HS-27A (cell line): ENCODE measurements around the gene EXT2.

Experiments used
- DNase-seq: peaks from one replicate; pipeline ENCODE4 v3.0.0-alpha.2; 2012; ENCODE audit warnings: low read depth, missing footprints

Gene EXT2

GRCh38 chr11:44095506-44096359, at the start of gene EXT2:
Gene EXT2, plus strand, starts transcription at chr11:44095678. Its CDS starts 12,035 bp downstream, at chr11:44107713.
- DNase-seq, result peak; percentile 53

GRCh38 chr11:44046182-44046581, 49.3 kb upstream of the EXT2 start:
- DNase-seq, result no peak

- no peak for DNase-seq
These were observed 48.2 kb upstream of the EXT2 start for GRCh38 chr11:44047298-44047697.

GRCh38 chr11:44047931-44048431, 47.5 kb upstream of the EXT2 start, which contains the start of gene ACCSL:
Gene ACCSL, plus strand, starts transcription at chr11:44047981. Its CDS starts 56 bp downstream, at chr11:44048037.
- DNase-seq, result no peak

- DNase-seq, result no peak
These were observed 45.6 kb upstream of the EXT2 start for GRCh38 chr11:44049832-44050231.

GRCh38 chr11:44051171-44051570, 44.3 kb upstream of the EXT2 start:
- no peak for DNase-seq

- DNase-seq, result no peak
These were observed 38.1 kb upstream of the EXT2 start for GRCh38 chr11:44057340-44057739.

GRCh38 chr11:44058275-44058674, 37.2 kb upstream of the EXT2 start:
- no peak for DNase-seq

- DNase-seq, result no peak
These were observed 30.3 kb upstream of the EXT2 start for GRCh38 chr11:44065161-44065661.

GRCh38 chr11:44065841-44066731, 29.4 kb upstream of the EXT2 start, which contains the start of gene ACCS:
Gene ACCS, plus strand, starts transcription at chr11:44066270. Its CDS starts 1,358 bp downstream, at chr11:44067628.
- DNase-seq, result peak; percentile 82

- DNase-seq, result peak; percentile 39
These were observed 28.7 kb upstream of the EXT2 start for GRCh38 chr11:44066732-44067141.

GRCh38 chr11:44067266-44067665, 28.2 kb upstream of the EXT2 start:
- no peak for DNase-seq

GRCh38 chr11:44068180-44068579, 27.3 kb upstream of the EXT2 start:
- DNase-seq, result no peak

- no peak for DNase-seq
These were observed 24.3 kb upstream of the EXT2 start for GRCh38 chr11:44071157-44071556.

- DNase-seq, result no peak
These were observed 22.5 kb upstream of the EXT2 start for GRCh38 chr11:44072757-44073658.

GRCh38 chr11:44078794-44079193, 16.7 kb upstream of the EXT2 start:
- no peak for DNase-seq

- DNase-seq, result no peak
These were observed 16.1 kb upstream of the EXT2 start for GRCh38 chr11:44079376-44079775.

GRCh38 chr11:44080951-44081350, 14.5 kb upstream of the EXT2 start:
- no peak for DNase-seq

GRCh38 chr11:44082645-44083044, 12.8 kb upstream of the EXT2 start:
- DNase-seq, result no peak

GRCh38 chr11:44083433-44083832, 12.0 kb upstream of the EXT2 start:
- no peak for DNase-seq

- DNase-seq, result no peak
These were observed 11.6 kb upstream of the EXT2 start for GRCh38 chr11:44083906-44084305.
